GM18907 (cell line): ENCODE measurements around the gene CCDC88A.
"Not testable (repeated sequence)": the region's sequence is repeated elsewhere in the genome, so short reads cannot be mapped to it uniquely, and the experiment has no call there.

ENCODE experiments used
- ATAC-seq: cut with Tn5 transposase; IDR thresholded peaks from one replicate; pipeline ENCODE4 v1.9.1; 2021; ENCODE audit warnings: mild to moderate bottlenecking, moderate library complexity; ENCODE audit not compliant: unreplicated experiment

The CCDC88A gene

GRCh38 chr2:55311444-55311870 is 108.2 kb downstream of the CCDC88A start:
- peak; percentile 94 for ATAC-seq

GRCh38 chr2:55309446-55309845 is 110.2 kb downstream of the CCDC88A start:
- no peak for ATAC-seq

- no peak for ATAC-seq
These were observed 117.4 kb downstream of the CCDC88A start for GRCh38 chr2:55302241-55302640.

- ATAC-seq, result no peak
These were observed 118.4 kb downstream of the CCDC88A start for GRCh38 chr2:55301277-55301676.

GRCh38 chr2:55296393-55296792 is 123.3 kb downstream of the CCDC88A start:
- ATAC-seq, result no peak

- no peak for ATAC-seq
These were observed 136.6 kb downstream of the CCDC88A start for GRCh38 chr2:55283083-55283482.

GRCh38 chr2:55282110-55282917 is 137.3 kb downstream of the CCDC88A start:
- ATAC-seq, result peak; percentile 99

GRCh38 chr2:55280851-55281546 is 138.7 kb downstream of the CCDC88A start:
- ATAC-seq, result not testable (repeated sequence)

- ATAC-seq, result not testable (repeated sequence)
These were observed 139.7 kb downstream of the CCDC88A start for GRCh38 chr2:55279859-55280424.

GRCh38 chr2:55279214-55279835 is 140.3 kb downstream of the CCDC88A start:
- ATAC-seq, result not testable (repeated sequence)

GRCh38 chr2:55277310-55277709 is 142.3 kb downstream of the CCDC88A start:
- ATAC-seq, result no peak

GRCh38 chr2:55274346-55274745 is 145.3 kb downstream of the CCDC88A start:
- ATAC-seq, result not testable (repeated sequence)

- no peak for ATAC-seq
These were observed 150.0 kb downstream of the CCDC88A start for GRCh38 chr2:55269645-55269990.

- ATAC-seq, result peak; percentile 98
These were observed 150.6 kb downstream of the CCDC88A start, which contains the start of gene MTIF2 for GRCh38 chr2:55268907-55269644. Gene MTIF2 (minus strand): TSS chr2:55269231. CDS start chr2:55263858, 5,373 bp downstream.

- no peak for ATAC-seq
These were observed 151.3 kb downstream of the CCDC88A start for GRCh38 chr2:55268288-55268906.

GRCh38 chr2:55259586-55259985 is 160.1 kb downstream of the CCDC88A start:
- not testable (repeated sequence) for ATAC-seq

GRCh38 chr2:55252832-55253231 is 166.8 kb downstream of the CCDC88A start:
- no peak for ATAC-seq

- ATAC-seq, result no peak
These were observed 172.6 kb downstream of the CCDC88A start for GRCh38 chr2:55247025-55247424.

- no peak for ATAC-seq
These were observed 174.2 kb downstream of the CCDC88A start for GRCh38 chr2:55245411-55245810.

GRCh38 chr2:55242617-55243016 is 177.0 kb downstream of the CCDC88A start:
- no peak for ATAC-seq
